ENCODE data around the gene THOC5. TPM values are rescaled to one million over a fixed set of nuclear protein-coding genes. Genes with fewer than 3 reads are reported as not detected.

The THOC5 gene
- total and polyA plus RNA-seq, 2 experiments from 2014 or later: 24.6 to 53.4 TPM

GRCh38 chr22:29578462-29579200, 25.1 kb upstream of the THOC5 start:
- H3K27me3 Mint-ChIP-seq (ENCODE audit: insufficient read depth, low read depth, poor library complexity): peaks cover 12% of the 10 kb centered on the region
- peaks cover 21% of the 10 kb centered on the region for H3K4me1 Mint-ChIP-seq
- H3K36me3 ChIP-seq (ENCODE audit: insufficient read depth): no peaks in the 10 kb centered on the region
- H3K27ac Mint-ChIP-seq: no peak overlapping the region
- peaks cover 18% of the 10 kb centered on the region for H3K79me2 ChIP-seq (replicated peaks; ENCODE audit: insufficient read depth)
- H3K4me3 ChIP-seq: no peak overlapping the region
- DNase-seq (ENCODE audit: low spot score) (no peak), ATAC-seq (no peak)
- H3K4me1 ChIP-seq (ENCODE audit: insufficient read depth): peaks cover 10% of the 10 kb centered on the region
- H3K36me3 Mint-ChIP-seq (ENCODE audit: low read depth): peaks cover 26% of the 10 kb centered on the region; the same call in 2 of the 3 replicates
- H3K9me3 Mint-ChIP-seq: no peaks in the 10 kb centered on the region
- TF ChIP-seq ETS1 (IDR thresholded peaks at IDR 0.05) (no peak), ZNF331 (CRISPR knock-in tag; IDR thresholded peaks at IDR 0.05; ENCODE audit: low read depth) (no peak), POLR2AphosphoS5 (IDR thresholded peaks at IDR 0.05; ENCODE audit: low read depth) (no peak), EZH2phosphoT487 (IDR thresholded peaks at IDR 0.05; ENCODE audit: unreplicated experiment) (no peak), STAT1 (IDR thresholded peaks at IDR 0.05; ENCODE audit: unreplicated experiment) (no peak), REST (IDR thresholded peaks at IDR 0.05; ENCODE audit: unreplicated experiment) (no peak), EZH2 (IDR thresholded peaks at IDR 0.05; ENCODE audit: low read depth, unreplicated experiment) (no peak), CTCF (conservative IDR thresholded peaks at IDR 0.05; ENCODE audit: low read depth in 2 of 2) (no peak), NANOG (IDR thresholded peaks at IDR 0.05; ENCODE audit: borderline replicate concordance) (no peak), JUNB (IDR thresholded peaks at IDR 0.05; ENCODE audit: unreplicated experiment) (no peak), ZNF462 (CRISPR knock-in tag; IDR thresholded peaks at IDR 0.05) (no peak), CREB1 (CRISPR knock-in tag; IDR thresholded peaks at IDR 0.05; ENCODE audit: low read depth) (no peak), ZNF114 (CRISPR knock-in tag; IDR thresholded peaks at IDR 0.05) (no peak)
- H3K9me2 ChIP-seq (ENCODE audit: insufficient read depth): no peaks in the 10 kb centered on the region
- no peaks in the 10 kb centered on the region; the same call in 1 of the 2 replicates for H4K20me1 ChIP-seq (replicated peaks; ENCODE audit: insufficient read depth)
- H3K27me3 ChIP-seq (ENCODE audit: insufficient read depth): no peaks in the 10 kb centered on the region
- no peak overlapping the region for H2AFZ ChIP-seq
- H3K4me3 Mint-ChIP-seq: no peak overlapping the region
- H3K4me2 ChIP-seq: no peak overlapping the region
- no peak overlapping the region for H3K27ac ChIP-seq (ENCODE audit: low read depth)
- 0 out of 2 replicates have a peak, but pooled peaks cover 4% of the 10 kb centered on the region for H3F3A ChIP-seq (replicated peaks; ENCODE audit: low read depth)
